GOT3 (cell line): ENCODE data around the gene SCMH1.

ENCODE experiments used
- DNase-seq: peaks from one replicate; lab custom pipeline; 2025; ENCODE audit warnings: mixed read lengths; lab: John Stamatoyannopoulos, UW

SCMH1 gene

GRCh38 chr1:41024953-41025352 is 217.2 kb downstream of the SCMH1 start:
- no peak for DNase-seq

DNA sequence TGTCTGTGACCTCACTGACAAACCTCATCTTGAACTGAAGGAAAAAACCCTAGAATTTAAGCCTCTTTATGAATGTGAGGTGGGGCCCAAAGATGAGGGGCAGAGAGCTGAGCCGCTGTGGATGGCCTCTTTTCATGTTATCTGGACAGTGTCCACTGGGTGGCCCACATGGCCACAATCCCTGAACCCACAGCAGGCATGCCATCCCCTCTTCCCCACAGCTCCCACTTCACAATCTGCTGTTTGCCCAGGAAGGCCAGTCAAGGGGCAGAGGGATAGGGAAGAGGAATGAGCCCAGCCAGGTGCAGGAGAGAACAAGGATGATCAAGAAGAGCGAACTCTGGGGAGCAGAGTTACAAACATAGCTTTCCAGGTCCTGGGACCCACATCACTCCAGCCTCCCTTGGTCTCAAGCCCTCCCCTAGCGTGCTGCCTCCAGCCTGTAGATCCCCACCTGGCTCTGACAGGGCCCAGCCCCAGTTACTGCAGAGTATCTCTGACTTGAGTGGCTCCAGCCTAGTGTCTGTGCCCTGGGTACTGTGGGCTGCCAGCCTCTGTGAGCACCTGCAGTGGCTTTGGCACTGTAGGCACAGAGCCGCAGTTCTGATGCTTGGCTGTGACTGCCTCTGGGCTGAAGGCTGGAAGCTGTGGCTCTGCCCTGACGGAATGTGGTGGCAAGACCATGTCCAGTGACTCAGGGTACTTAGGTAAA is 218.7 kb downstream of the SCMH1 start:
- DNase-seq = no peak

GRCh38 chr1:41022424-41022823 is 219.7 kb downstream of the SCMH1 start:
- no peak for DNase-seq

- DNase-seq = no peak
These were observed 220.4 kb downstream of the SCMH1 start, which contains the start of gene SLFNL1 for GRCh38 chr1:41021526-41022308. Gene SLFNL1, minus strand, starts transcription at chr1:41021725. Its CDS starts 1,065 bp downstream, at chr1:41020660.

DNA sequence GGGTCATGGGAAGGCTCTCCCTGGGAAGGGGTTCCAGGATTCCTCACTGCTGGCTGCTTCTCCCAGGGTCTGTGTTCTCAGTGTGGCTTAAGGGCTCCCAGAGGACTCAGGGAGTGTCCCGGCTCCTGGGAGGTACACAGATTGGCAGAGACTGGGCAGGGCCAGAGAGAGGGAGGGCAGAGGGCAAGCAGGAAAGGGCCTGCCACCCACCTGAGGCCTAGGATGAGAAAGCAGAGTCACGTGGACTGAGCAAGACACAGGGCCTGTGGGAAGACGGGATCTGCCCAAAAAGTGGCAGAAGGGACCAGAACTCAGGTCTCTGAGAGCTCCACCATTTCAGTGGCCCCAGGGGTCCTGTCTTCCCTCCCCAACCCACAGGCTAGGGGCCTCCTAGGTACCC is 221.5 kb downstream of the SCMH1 start:
- no peak for DNase-seq

GRCh38 chr1:41020109-41020576 is 222.0 kb downstream of the SCMH1 start:
- DNase-seq = no peak

DNA sequence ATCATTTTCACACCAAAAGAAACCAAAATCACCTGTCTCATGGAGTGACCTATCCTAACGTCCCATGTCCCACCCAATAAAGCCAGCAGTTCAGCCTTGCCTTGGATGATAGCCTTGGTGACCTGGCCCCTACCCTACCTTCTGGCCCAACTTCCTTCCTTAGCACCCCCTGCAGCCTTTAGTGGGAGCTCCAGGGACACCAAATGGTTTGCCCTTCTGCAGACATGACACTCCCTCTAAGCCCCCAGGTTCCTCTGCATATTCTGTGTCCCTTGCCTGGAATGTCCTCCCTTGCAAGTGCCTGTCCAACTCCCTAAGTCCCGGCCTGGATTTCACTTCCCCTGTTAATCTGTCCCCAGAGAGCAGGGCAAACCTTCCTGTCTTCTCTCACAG is 222.8 kb downstream of the SCMH1 start:
- DNase-seq = no peak

DNA sequence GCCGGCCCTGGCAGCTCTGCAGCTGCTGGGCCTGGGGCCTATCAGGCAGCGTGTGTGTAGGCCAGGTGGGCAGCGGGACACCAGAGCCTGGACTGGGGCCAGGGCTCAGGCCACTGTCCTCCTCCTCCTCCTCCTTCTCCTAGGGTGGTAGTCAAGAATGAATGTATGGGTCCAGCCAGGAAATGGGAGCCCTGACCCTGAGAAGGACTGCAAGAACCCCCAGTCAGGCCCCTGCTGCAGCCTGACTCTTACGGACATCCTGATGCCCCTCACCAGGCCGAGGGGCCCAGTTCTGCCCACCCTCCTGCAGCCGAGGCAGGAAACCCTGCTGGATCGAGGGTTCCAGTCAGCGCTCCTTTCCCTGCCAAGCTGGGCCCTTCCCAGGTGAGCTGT is 224.1 kb downstream of the SCMH1 start:
- DNase-seq = no peak

GRCh38 chr1:41017141-41018017 is 224.7 kb downstream of the SCMH1 start:
- no peak for DNase-seq

DNA sequence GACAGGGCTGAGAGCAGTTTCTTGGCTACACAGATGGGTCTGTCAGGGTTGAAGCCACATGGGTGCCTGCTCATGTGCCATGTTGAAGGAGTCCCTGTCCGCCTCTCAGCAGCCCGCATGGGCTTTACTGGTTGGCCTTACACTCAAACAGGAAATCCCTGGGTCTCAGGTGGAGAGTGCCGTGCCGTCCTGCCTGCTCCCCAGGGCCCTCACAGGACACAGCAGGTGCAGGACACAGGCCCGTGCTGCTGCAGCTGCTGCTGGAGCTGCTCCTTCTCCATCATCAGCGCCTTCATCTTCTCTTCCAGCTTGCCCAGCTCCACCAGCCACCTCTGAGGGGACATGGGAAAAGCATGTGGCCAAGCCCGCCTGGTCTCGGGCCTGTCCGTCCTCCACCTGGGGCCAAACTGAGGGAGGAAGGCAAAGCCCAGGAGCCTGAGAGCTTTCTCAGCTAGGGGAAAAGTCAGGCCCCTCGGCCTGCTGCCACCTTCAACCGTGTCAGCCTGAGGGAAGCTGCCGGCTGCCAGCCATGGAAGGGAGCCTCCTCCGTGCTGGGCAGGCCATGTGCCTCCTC is 226.1 kb downstream of the SCMH1 start:
- no peak for DNase-seq

DNA sequence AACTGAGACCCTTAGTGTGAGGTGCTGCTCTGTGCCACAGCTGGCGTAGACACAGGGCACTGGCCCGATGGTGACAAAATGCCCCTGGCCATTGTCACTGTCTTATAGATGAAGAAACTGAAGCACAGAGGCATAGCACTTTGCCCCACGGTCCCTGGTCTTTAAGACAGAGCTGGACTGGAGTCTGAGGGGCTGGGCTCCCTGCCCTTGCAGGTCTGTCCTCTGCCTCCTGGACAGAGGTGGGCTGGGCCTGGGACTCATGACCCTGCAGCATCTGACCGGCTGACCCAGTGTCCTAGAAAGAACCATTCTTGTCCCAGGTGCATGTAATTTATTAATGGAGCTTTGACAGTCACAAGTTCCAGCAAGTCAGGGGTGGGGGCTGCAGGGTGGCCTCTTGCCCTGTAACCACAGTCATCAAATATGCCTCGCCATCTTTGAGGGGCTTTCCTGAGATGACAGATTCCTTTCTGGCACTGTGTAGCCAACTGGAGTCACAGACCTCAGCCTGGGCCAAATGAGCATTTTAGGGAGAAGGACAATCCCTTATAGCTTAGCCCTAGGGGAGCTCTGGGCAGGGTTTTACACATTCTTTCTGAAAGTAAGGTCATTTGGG is 226.7 kb downstream of the SCMH1 start:
- no peak for DNase-seq

DNA sequence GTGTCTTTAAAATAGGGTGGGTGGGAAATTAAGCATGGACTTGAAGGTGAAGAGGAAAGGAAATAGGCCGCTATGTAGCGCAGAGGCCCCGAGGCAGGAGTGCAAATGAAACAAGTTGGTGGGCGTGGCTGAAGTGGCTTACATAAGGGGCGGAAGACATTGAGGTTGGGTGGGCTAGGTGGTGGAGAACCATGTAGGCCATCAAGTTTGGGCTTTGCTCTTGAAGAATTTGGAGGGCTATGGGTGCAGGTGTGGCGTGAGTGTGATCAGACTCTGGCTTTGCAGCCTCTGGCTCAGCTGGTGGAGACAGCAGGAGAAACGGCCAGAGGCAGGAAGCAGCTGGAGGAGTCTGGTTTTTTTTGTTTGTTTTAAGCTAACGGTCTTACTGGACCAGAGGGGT is 227.2 kb downstream of the SCMH1 start:
- DNase-seq = no peak

DNA sequence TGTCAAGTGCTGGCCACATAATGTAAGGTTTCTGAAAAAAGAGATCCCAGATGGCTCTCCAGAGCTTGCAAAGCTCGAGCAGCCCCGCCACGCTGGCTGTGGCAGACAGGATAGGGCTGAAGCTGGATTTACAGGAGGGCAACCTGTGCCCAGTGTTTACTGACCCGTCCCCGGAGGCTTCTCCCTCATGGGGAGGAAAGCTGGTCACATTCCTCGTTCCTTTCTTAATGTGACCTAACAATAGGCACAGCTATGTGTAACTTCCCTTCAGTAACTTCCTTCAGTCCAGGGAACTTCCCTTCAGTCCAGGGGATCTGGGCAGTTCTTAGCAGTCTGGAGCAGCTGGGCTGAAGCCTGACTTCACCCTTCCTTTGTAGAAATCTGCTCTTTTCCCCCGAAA is 228.3 kb downstream of the SCMH1 start:
- DNase-seq = no peak

DNA sequence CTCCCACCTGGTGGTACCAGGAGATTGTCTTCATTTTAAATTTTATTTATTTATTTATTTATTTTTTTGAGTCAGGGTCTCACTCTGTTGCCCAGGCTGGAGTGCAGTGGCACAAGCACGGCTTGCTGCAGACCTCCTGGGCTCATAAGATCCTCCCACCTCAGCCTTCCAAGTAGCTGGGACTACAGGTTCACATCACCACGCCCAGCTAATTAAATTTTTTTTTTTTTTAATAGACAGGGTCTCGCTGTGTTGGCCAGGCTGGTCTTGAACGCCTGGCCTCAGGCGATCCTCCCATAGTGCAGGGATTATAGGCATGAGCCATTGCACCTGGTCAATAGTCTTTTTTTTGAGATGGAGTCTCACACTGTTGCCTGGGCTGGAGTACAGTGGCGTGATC is 229.1 kb downstream of the SCMH1 start:
- no peak for DNase-seq

GRCh38 chr1:41010345-41010744 is 231.8 kb downstream of the SCMH1 start:
- DNase-seq = no peak

GRCh38 chr1:41009466-41009865 is 232.6 kb downstream of the SCMH1 start:
- DNase-seq = no peak

GRCh38 chr1:41006942-41007865 is 234.9 kb downstream of the SCMH1 start:
- no peak for DNase-seq

- DNase-seq = no peak
These were observed 236.2 kb downstream of the SCMH1 start for GRCh38 chr1:41005876-41006275.

- peak; percentile 77 for DNase-seq
These were observed 238.4 kb downstream of the SCMH1 start for GRCh38 chr1:41003640-41004220.

DNA sequence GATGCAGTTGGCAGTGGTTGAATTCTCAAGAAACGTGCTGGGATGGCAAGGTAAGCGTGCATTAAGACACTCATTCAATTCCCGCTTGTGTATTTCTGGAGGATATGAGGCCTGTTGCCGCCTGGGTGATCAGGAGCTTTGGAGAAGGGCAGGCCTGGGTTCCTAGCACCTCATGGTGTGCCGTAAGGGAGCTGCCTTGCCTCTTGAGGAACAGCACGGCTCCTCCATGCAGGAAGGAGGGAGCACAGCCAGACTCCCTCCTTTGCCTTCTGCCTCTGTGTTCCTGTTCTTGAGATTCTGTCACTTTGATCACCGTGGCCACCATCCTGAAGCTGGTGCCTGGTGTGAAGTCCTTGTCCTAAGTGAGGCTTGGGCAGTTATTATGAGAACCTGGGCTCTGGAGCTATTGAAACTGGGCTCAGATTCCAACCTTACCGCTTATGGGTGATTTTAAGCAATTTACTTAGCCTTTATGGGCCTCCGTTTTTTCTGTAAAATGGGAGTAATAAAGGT is 238.9 kb downstream of the SCMH1 start:
- no peak for DNase-seq
